GOT3 (cell line): Measurements from ENCODE around the gene CCDC201.

ENCODE experiments used
- DNase-seq: peaks from one replicate; lab custom pipeline; 2025; ENCODE audit warnings: mixed read lengths; lab: John Stamatoyannopoulos, UW

CCDC201 gene

GRCh38 chr7:45873035-45873354 is at the start of gene CCDC201:
Gene CCDC201, minus strand, starts transcription at chr7:45873082. Its CDS starts 75 bp downstream, at chr7:45873007.
- DNase-seq, result no peak

GRCh38 chr7:45921699-45922519 is 49.0 kb upstream of the CCDC201 start:
- no peak for DNase-seq

GRCh38 chr7:45921381-45921698 is 48.5 kb upstream of the CCDC201 start:
- DNase-seq, result no peak

GRCh38 chr7:45920502-45921380 is 47.9 kb upstream of the CCDC201 start, which contains the start of gene IGFBP3:
Gene IGFBP3, minus strand, starts transcription at chr7:45921272. Its CDS starts 132 bp downstream, at chr7:45921140.
- DNase-seq, result peak; percentile 71

GRCh38 chr7:45919993-45920459 is 47.1 kb upstream of the CCDC201 start:
- no peak for DNase-seq

GRCh38 chr7:45919231-45919784 is 46.4 kb upstream of the CCDC201 start:
- DNase-seq, result no peak

GRCh38 chr7:45918556-45918955 is 45.7 kb upstream of the CCDC201 start:
- no peak for DNase-seq

GRCh38 chr7:45917658-45918057 is 44.8 kb upstream of the CCDC201 start:
- DNase-seq, result peak; percentile 35

- DNase-seq, result no peak
Measured at GRCh38 chr7:45917064-45917463, 44.2 kb upstream of the CCDC201 start.

GRCh38 chr7:45915606-45916005 is 42.7 kb upstream of the CCDC201 start:
- no peak for DNase-seq

- DNase-seq, result no peak
Measured at GRCh38 chr7:45914911-45915310, 42.0 kb upstream of the CCDC201 start.

- DNase-seq, result no peak
Measured at GRCh38 chr7:45912972-45913371, 40.1 kb upstream of the CCDC201 start.

- no peak for DNase-seq
Measured at GRCh38 chr7:45911311-45911710, 38.4 kb upstream of the CCDC201 start.

- no peak for DNase-seq
Measured at GRCh38 chr7:45910855-45911254, 38.0 kb upstream of the CCDC201 start.

GRCh38 chr7:45909561-45909960 is 36.7 kb upstream of the CCDC201 start:
- no peak for DNase-seq

GRCh38 chr7:45902820-45903219 is 29.9 kb upstream of the CCDC201 start:
- no peak for DNase-seq

GRCh38 chr7:45901566-45901965 is 28.7 kb upstream of the CCDC201 start:
- no peak for DNase-seq

- no peak for DNase-seq
Measured at GRCh38 chr7:45898222-45898621, 25.3 kb upstream of the CCDC201 start.

- DNase-seq, result no peak
Measured at GRCh38 chr7:45897042-45897690, 24.3 kb upstream of the CCDC201 start.

GRCh38 chr7:45894665-45895062 is 21.8 kb upstream of the CCDC201 start:
- DNase-seq, result no peak

GRCh38 chr7:45893996-45894664 is 21.2 kb upstream of the CCDC201 start:
- no peak for DNase-seq
